ENCODE measurements around the gene IL18BP.

The IL18BP gene

DNA sequence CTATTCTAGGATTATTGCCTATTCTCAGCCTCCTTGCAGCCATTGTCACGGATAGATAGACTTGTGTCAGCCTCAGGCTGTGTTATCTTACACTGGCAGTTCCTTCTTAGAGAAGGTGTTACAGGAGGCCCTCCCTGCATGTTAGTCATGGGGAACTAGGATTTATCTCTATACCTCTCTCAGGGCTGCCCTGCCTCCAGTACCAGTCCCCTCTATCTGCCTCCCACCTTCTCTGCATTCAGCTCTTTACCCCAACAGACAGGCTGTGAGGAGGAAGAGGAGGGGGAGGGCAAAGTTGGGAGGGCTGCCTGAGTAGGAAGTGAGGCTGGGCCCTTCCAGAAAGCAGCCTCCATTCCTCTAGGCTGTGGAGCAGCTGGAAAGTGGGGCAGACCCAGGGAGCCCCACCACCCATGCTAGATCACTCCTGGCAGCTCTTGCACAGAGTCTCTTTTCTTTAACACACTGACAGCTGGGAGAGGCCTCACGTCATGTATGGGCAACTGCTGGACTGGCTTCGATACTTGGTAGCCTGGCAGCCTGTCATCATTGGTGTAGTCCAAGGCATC, 2.9 kb upstream of the IL18BP start:
- no peak overlapping the region for H3K27ac ChIP-seq
- no peak for DNase-seq (ENCODE audit: low read depth, low spot score)

DNA sequence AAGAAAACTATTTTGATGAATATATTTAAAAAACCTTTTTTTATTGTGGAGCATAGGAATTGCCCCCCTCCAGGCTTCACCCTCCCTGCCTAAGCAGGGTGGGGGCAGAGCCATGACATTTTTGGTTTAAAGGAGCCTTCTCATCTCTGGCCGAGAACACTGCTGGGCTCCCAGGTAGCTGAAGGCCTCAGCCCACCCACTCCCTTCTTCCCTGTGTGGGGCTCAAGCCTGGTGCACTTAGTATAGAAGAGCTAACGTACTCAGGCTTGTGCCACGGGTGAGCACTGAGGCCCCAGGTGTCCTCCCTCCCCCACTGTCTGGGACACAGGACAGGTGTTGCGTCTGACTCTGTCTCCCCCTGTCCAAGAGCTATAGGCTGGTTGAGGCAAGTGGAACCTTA, 2.2 kb upstream of the IL18BP start:
- no peak overlapping the region for H3K27ac ChIP-seq

DNA sequence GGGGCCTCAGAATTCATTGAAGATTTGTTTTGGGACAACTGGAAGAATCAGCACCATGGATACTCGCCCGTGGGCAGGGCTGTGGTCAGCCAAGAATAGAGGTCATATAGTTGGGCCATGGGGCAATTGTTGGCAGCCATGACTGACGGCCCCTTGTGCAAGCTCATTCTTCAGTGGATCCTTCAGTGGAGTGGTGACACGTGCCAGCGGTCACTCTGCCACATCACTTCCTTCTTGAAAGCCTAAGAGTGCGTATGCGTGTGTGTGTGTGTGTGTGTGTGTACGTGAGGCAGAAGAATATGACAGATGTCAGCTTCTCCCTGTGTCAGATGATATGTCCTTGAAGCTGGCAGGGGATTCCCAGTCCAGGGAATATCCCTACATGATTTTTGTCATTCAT, 1.8 kb upstream of the IL18BP start:
- H3K27ac ChIP-seq: no peak overlapping the region
- DNase-seq (ENCODE audit: low read depth, low spot score): no peak

More for the DNA sequence above, 2.2 kb upstream of the IL18BP start:
- no peak for DNase-seq (ENCODE audit: low read depth, low spot score)

- no peak overlapping the region for H3K27ac ChIP-seq
- DNase-seq (ENCODE audit: low read depth, low spot score): no peak
These were observed 1.1 kb upstream of the IL18BP start for GRCh38 chr11:71997594-71997993.

- no peak overlapping the region for H3K27ac ChIP-seq
These were observed 648 bp upstream of the IL18BP start for GRCh38 chr11:71998061-71998460.

GRCh38 chr11:71999362-71999761, 653 bp downstream of the IL18BP start:
- DNase-seq (ENCODE audit: low read depth, low spot score): no peak
- no peak overlapping the region for H3K27ac ChIP-seq

More at GRCh38 chr11:71998061-71998460, 648 bp upstream of the IL18BP start:
- no peak for DNase-seq (ENCODE audit: low read depth, low spot score)

DNA sequence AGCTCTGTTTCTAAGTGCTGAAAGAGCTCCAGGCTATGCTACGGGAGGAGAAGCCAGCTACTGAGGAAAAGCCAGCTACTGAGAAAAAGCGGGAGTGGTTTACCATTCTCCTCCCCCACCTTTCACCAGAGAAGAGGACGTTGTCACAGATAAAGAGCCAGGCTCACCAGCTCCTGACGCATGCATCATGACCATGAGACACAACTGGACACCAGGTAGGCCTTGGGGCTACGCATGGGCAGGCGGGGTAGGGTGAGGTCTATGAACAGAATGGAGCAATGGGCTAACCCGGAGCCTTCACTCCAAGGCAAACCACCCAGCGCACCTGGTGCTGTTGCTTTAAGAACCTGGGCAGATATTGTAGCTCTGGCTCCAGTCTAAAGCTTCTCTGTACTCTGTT, 1.1 kb downstream of the IL18BP start:
- no peak overlapping the region for H3K27ac ChIP-seq
- DNase-seq (ENCODE audit: low read depth, low spot score): no peak

- no peak for DNase-seq (ENCODE audit: low read depth, low spot score)
- no peak overlapping the region for H3K27ac ChIP-seq
These were observed 1.6 kb downstream of the IL18BP start for GRCh38 chr11:72000202-72000867.

- no peak for DNase-seq (ENCODE audit: low read depth, low spot score)
- H3K27ac ChIP-seq: no peak overlapping the region
These were observed 2.6 kb downstream of the IL18BP start for GRCh38 chr11:72001285-72001684.

GRCh38 chr11:72001834-72002591, 3.3 kb downstream of the IL18BP start:
- DNase-seq (ENCODE audit: low read depth, low spot score): no peak
- no peak overlapping the region for H3K27ac ChIP-seq

DNA sequence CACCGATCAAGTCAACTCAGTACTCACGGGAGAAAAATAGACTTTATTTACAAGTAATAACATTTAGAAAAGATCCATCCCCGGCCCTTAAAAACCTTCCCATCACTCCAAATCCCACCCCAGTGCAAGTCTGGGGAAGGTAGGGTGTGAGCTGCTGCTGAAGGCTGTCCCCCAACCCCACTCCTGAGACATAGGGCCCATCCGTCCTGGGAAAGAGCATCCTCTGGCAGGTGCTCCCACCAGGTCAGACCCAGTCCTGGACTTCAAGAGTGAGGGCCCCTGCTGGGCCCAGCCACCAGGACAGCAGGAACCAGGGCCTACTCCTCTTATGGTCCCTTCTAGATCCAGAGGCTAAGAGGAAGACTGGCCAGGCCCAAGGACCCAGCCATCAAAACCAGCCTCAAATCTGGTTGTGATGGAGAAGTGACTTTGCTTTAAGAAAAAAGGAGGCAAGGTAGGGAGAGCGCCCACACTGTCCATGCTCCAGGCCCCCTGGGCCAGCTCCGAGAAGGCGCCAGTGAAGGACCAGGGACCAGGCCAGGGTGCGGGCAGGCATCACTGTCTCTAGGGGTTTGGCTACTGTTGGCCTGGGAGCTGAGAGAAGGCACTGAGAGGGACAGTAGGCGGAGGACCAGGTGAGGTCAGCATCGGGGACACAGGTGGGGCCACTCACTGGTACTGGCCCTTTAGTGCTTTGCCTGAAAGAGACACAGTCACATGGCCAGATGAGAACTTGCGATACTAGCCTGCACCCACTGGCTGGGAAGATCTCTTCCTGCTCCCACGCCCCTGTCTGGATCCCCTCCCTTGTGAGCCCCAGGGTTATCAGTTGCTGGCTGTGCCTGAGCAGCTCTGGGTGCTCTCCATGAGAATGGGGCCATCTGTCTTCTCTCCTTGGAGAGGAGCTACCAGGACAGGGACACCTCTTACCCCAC, 4.4 kb downstream of the IL18BP start:
- no peak for DNase-seq (ENCODE audit: low read depth, low spot score)
- H3K27ac ChIP-seq: no peak overlapping the region

DNA sequence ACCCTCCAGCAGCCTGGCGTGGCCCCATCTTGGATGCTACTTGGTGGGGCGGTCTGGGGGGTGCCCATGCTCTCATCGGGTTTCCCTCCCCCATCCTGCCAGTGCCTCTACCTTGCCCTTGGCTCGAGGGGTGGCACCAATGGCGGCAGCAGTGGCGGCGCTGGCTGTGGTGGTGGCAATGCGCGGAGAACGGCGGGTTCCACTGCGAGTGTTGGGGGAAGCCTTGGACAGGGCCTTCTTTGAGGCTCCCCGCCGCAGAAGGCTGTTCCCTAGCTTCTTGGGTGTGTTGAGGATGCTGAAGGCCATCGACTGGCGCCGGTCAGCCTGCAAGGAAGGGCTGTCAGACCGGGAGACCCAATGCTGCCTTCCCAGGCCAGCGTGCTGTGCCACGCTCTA, 5.1 kb downstream of the IL18BP start:
- no peak overlapping the region for H3K27ac ChIP-seq
- DNase-seq (ENCODE audit: low read depth, low spot score): no peak

DNA sequence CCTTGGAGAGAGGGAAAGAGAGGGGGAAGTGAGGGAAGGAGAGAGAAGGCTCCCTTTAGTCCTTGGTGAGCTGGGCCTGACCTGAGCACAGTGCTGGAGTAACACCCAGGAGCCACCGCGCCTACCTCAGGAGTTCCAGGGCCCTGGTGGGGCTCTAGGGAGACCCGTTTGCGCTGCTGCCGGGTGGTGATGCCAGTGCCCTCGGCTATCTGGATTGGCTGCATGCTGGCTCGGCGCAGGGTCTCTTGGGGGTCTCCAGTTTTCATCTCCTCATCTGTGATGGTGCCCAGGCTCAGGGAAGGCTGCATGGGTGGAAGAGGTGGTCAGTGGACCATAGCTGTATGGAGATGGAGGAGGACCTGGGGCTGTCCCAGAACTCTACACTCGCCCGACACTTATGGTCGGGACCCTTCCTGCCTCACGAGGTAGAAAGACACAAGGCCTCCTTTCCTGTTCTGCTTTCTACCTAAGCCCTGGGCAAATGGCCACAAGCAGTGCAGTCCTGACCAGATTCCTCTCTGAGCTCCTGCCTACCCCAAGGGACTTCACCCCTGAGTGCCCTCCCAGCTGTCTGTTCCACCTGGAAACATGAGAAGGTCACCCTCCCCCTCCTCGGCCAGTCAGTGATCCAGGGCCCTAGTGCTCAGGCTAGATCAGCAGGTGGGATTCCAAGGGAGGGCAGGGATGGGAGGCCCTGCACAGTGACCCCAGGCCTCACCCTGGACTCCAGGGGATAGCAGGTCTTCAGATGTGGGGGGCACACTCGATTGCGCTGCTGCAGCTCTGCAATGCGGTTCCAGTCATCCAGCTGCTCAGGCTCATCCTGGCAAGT, 6.0 kb downstream of the IL18BP start:
- no peak for DNase-seq (ENCODE audit: low read depth, low spot score)
- H3K27ac ChIP-seq: no peak overlapping the region

DNA sequence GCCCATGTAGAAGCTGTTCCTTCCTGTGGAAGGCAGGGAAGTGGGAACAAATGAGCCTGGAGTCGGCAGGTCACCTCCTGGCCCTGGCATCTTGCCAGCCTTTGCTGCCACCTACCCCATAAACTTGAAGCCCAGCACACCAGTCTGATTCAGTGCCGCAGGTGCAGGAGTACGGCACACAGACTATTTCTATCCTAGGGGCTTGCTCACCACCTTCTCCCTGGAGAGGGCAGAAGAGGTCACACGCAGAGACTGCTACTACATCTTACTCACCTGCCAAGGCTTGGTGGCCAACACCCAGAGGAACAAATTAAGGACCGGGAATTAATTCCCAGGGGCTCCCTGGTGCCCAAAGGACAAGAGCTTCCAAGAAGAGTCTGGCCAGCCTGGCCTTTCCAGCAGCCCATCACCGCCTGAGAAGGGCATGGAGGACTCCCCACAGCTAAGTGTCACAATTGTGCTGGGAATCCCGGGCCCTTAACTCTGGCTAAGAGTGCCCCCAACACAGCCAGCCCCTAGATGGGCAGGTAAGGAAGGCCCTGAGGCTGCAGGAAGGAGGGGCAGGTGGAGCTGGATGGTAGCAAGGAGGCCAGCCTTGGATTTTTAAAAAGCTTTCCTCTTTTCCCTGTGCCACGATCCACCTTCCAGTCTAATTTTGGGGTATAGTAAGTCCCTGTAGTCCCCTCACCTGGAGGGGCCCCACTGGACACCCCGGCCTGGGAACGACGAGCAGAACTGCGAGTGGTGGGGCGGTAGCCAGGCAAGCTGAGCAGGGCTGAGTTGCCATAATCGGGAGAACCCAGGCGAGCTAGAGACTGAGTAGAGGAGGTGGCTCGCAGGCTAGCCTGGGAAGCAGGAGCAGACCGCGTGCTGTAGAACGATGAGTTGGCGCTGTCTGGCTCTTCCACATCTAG, 6.9 kb downstream of the IL18BP start:
- DNase-seq (ENCODE audit: low read depth, low spot score): no peak
- no peak overlapping the region for H3K27ac ChIP-seq

DNA sequence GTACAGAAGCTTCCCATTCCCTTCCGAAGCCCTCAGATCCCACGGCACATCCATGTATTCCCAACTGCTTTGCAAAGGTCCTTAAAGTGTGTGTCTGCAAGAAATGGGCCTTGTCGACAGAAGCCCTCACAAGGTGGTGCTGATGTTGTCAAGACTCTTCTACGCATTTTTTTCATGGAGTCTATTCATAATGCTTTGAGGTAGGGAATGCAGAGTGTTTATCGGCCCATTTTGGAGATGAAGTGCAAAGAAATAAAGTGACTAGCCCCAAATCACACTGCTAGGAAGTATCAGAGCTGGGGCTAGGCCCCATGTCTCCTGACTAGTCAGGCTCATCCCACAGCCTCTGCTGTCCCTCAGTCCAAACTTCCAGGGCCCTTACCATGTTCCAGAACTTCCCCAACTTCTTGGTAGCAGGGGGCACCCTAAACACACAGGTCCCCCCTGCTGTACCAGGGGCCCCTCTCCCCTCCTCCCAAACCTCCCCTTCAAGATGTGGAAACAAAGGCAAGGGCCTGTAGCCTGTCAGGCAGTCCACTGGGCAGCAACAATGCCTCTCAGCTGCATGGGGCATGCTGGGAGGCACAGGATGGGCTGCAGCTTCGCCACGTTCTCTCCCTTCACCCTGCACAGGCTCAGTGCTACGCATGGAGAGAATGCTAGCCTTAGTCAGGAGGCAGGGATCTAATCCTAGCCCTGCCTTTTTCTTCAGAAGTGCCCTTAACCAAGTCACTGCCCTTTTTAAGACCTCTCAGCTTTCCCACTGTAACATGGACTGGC, 7.8 kb downstream of the IL18BP start:
- no peak for DNase-seq (ENCODE audit: low read depth, low spot score)
- H3K27ac ChIP-seq: no peak overlapping the region

- no peak overlapping the region for H3K27ac ChIP-seq
- DNase-seq (ENCODE audit: low read depth, low spot score): no peak
These were observed 8.4 kb downstream of the IL18BP start for GRCh38 chr11:72007089-72007476.

DNA sequence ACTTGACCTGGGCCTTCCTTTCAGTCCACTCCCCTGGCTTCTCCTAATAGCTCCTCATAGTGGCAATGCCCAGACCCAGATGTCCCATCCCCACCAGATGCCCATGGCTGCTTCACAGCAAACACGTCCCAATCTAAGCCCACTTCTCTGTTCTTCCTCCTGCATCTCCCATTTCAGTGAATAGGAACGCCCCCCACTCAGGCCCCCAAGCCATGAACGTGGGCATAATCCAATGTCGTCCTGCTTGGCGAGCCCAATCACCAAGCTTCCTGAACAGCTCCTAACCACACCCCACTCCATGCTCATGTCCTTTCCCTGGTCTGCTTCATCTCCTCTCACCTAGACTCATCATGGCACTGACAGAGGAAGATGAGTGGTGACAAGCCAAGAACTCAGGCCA, 8.9 kb downstream of the IL18BP start:
- H3K27ac ChIP-seq: no peak overlapping the region
- no peak for DNase-seq (ENCODE audit: low read depth, low spot score)

- no peak for DNase-seq (ENCODE audit: low read depth, low spot score)
These were observed 10.0 kb downstream of the IL18BP start for GRCh38 chr11:72008728-72009127.

More at GRCh38 chr11:72008728-72009127, 10.0 kb downstream of the IL18BP start:
- no peak overlapping the region for H3K27ac ChIP-seq
